Subcutaneous abdominal adipose tissue (tissue), 5 donors: ENCODE results near the gene GPC6.

Experiments used
- H3K27ac ChIP-seq: one replicate; pipeline ENCODE4 v1.7.0; 2013; ENCODE audit warnings: low read depth, mild to moderate bottlenecking, inconsistent platforms, low read length, moderate library complexity
- H3K27me3 ChIP-seq, 5 donors: one replicate each; pipeline ENCODE4 v1.7.0; 2013; ENCODE audit warnings: low read length in 5 of 5, inconsistent platforms in 1 of 5; ENCODE audit not compliant: control insufficient read depth in 5 of 5, insufficient read depth in 4 of 5
- H3K36me3 ChIP-seq, 5 donors: one replicate each; pipeline ENCODE4 v1.7.0; 2013; ENCODE audit warnings: low read length in 5 of 5; ENCODE audit not compliant: control insufficient read depth in 5 of 5, insufficient read depth in 5 of 5
- H3K4me1 ChIP-seq, 5 donors: one replicate each; pipeline ENCODE4 v1.7.0; 2013; ENCODE audit warnings: low read length in 5 of 5, mild to moderate bottlenecking in 3 of 5, moderate library complexity in 1 of 5; ENCODE audit not compliant: control insufficient read depth in 5 of 5, insufficient read depth in 5 of 5
- H3K4me3 ChIP-seq, 5 donors: one replicate each; pipeline ENCODE4 v1.7.0; 2013; ENCODE audit warnings: low read length in 5 of 5, low read depth in 1 of 5
- H3K9ac ChIP-seq, 5 donors: one replicate each; pipeline ENCODE4 v1.7.0; 2013; ENCODE audit warnings: low read length in 5 of 5, mild to moderate bottlenecking in 4 of 5, moderate library complexity in 3 of 5
- H3K9me3 ChIP-seq, 5 donors: one replicate each; pipeline ENCODE4 v1.7.0; 2013; ENCODE audit warnings: low read length in 5 of 5; ENCODE audit not compliant: control insufficient read depth in 5 of 5
- donor health status: healthy.
- donor health status: healthy.
- donor health status: healthy.
- donor health status: healthy.
- donor health status: healthy.

GPC6 gene

GRCh38 chr13:93522501-93522900, 295.9 kb downstream of the GPC6 start:
- no peaks in the 10 kb centered on the region for H3K27me3 ChIP-seq
- H3K4me3 ChIP-seq, result no peak overlapping the region
- no peak overlapping the region for H3K9ac ChIP-seq
- no peaks in the 10 kb centered on the region for H3K9me3 ChIP-seq
- no peak overlapping the region for H3K27ac ChIP-seq
- H3K36me3 ChIP-seq, result no peaks in the 10 kb centered on the region
- peaks cover 0 to 7% (median 0%) of the 10 kb centered on the region in 5 donors for H3K4me1 ChIP-seq

DNA sequence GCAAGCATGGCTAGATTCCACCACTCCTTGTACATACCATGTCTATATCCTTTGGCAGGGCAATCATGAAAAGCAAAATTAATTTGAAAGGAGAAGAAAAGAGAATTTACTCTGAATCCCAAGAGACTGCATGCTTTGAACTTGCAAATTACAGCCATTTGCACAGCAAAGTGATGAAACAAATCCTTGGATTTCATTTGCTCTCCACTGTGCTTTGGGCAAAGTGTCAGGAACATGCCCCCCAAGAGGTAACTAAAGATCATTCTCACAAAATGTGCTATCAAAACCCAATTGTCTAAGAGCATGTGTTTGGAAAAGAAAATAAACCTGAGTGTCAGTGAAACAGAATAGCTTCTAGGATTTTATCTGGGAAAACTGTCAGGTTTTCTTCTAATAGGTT, 298.5 kb downstream of the GPC6 start:
- Histone ChIP-seq H3K36me3 (no peaks in the 10 kb centered on the region), H3K27me3 (no peaks in the 10 kb centered on the region), H3K27ac (no peak overlapping the region), H3K4me1 (peaks cover 0 to 7% (median 0%) of the 10 kb centered on the region in 5 donors), H3K9ac (no peak overlapping the region), H3K4me3 (no peak overlapping the region), H3K9me3 (no peaks in the 10 kb centered on the region)

GRCh38 chr13:93527748-93528297, 301.2 kb downstream of the GPC6 start:
- Histone ChIP-seq H3K27me3 (no peaks in the 10 kb centered on the region), H3K9ac (no peak overlapping the region), H3K4me3 (no peak overlapping the region), H3K36me3 (no peaks in the 10 kb centered on the region), H3K27ac (no peak overlapping the region), H3K9me3 (no peaks in the 10 kb centered on the region), H3K4me1 (peaks cover 0 to 7% (median 0%) of the 10 kb centered on the region in 5 donors)

DNA sequence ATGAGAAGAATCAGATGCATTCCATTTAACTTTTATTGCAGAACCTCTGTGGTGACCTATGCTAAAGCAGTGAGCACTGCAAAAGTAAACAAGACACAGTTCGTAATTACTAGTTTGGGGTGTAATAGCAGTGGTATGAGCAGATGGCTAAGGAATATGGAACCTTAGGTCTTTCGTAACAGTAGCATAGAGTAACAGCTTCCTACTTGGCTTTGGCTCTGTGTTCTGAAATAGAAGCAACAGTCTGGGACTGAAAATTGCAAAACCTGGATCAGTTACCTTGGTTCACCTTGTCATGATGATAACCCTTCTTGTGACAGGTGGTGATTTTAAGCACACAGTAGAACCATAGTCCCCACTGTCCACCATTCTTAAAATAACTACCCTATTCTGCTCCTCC, 303.4 kb downstream of the GPC6 start:
- H3K27me3 ChIP-seq, result no peaks in the 10 kb centered on the region
- no peak overlapping the region for H3K9ac ChIP-seq
- H3K27ac ChIP-seq, result no peak overlapping the region
- peaks cover 0 to 15% (median 5%) of the 10 kb centered on the region in 5 donors for H3K4me1 ChIP-seq
- H3K9me3 ChIP-seq, result no peaks in the 10 kb centered on the region
- no peak overlapping the region for H3K4me3 ChIP-seq
- H3K36me3 ChIP-seq, result no peaks in the 10 kb centered on the region

- H3K9me3 ChIP-seq, result no peaks in the 10 kb centered on the region
- peak overlapping the region in 1 of 5 donors; percentile 22 for H3K4me3 ChIP-seq
- H3K36me3 ChIP-seq, result no peaks in the 10 kb centered on the region
- no peak overlapping the region for H3K27ac ChIP-seq
- H3K27me3 ChIP-seq, result no peaks in the 10 kb centered on the region
- peaks cover 0 to 10% (median 5%) of the 10 kb centered on the region in 5 donors for H3K4me1 ChIP-seq
- H3K9ac ChIP-seq, result no peak overlapping the region
Measured at GRCh38 chr13:93534181-93534700, 307.6 kb downstream of the GPC6 start.

DNA sequence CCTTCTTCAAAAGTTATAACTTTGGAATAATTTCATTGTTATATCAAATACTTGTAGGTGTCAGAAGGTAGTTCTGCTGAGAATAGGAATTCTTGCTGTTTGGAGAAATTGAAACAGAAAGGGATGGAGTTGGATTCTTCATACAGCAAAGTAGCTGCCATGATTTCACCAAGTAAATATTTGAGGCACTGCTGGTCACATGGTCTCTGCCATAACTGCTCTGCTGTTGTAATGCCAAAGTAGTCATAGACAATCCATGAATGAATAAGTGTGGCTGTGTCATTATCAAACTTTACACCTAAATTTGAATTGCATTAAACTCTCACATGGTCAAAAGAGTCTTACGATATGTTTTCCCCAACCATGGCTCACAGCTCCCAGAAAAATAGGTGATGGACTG, 308.6 kb downstream of the GPC6 start:
- no peaks in the 10 kb centered on the region for H3K9me3 ChIP-seq
- H3K4me3 ChIP-seq, result no peak overlapping the region
- peaks cover 0 to 10% (median 5%) of the 10 kb centered on the region in 5 donors for H3K4me1 ChIP-seq
- H3K36me3 ChIP-seq, result no peaks in the 10 kb centered on the region
- H3K27ac ChIP-seq, result no peak overlapping the region
- H3K9ac ChIP-seq, result no peak overlapping the region
- H3K27me3 ChIP-seq, result no peaks in the 10 kb centered on the region

DNA sequence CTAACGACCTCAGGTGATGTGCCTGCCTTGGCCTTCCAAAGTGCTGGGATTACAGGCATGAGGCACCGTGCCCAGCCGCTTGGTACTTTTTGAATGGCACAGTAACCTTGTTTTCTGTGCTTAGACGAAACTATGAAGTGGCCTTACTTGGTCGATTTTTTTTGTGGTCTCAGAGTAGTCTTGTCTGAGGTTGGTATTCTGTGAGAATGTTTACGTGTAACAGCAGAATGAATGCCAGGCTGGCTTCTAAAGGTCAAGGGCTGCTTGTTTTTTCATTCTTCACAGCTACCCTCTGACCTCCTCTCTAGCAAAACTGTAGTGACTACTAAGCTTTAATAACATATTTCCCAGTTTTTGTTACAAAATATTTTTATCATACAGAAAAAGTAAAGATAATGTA, 313.3 kb downstream of the GPC6 start:
- H3K9ac ChIP-seq, result no peak overlapping the region
- no peaks in the 10 kb centered on the region for H3K36me3 ChIP-seq
- no peaks in the 10 kb centered on the region for H3K4me1 ChIP-seq
- H3K9me3 ChIP-seq, result peaks cover 0 to 3% (median 0%) of the 10 kb centered on the region in 5 donors
- H3K27ac ChIP-seq, result no peak overlapping the region
- no peak overlapping the region for H3K4me3 ChIP-seq
- no peaks in the 10 kb centered on the region for H3K27me3 ChIP-seq

- H3K27me3 ChIP-seq, result no peaks in the 10 kb centered on the region
- peaks cover 0 to 3% (median 0%) of the 10 kb centered on the region in 5 donors for H3K9me3 ChIP-seq
- no peak overlapping the region for H3K9ac ChIP-seq
Measured at GRCh38 chr13:93547886-93548285, 321.3 kb downstream of the GPC6 start.

GRCh38 chr13:93549326-93550005, 322.9 kb downstream of the GPC6 start:
- Histone ChIP-seq H3K36me3 (no peaks in the 10 kb centered on the region), H3K9ac (no peak overlapping the region), H3K27me3 (no peaks in the 10 kb centered on the region), H3K4me1 (no peaks in the 10 kb centered on the region), H3K9me3 (no peaks in the 10 kb centered on the region), H3K27ac (no peak overlapping the region), H3K4me3 (no peak overlapping the region)

More at GRCh38 chr13:93547886-93548285, 321.3 kb downstream of the GPC6 start:
- Histone ChIP-seq H3K4me3 (no peak overlapping the region), H3K4me1 (no peaks in the 10 kb centered on the region), H3K36me3 (no peaks in the 10 kb centered on the region), H3K27ac (no peak overlapping the region)

DNA sequence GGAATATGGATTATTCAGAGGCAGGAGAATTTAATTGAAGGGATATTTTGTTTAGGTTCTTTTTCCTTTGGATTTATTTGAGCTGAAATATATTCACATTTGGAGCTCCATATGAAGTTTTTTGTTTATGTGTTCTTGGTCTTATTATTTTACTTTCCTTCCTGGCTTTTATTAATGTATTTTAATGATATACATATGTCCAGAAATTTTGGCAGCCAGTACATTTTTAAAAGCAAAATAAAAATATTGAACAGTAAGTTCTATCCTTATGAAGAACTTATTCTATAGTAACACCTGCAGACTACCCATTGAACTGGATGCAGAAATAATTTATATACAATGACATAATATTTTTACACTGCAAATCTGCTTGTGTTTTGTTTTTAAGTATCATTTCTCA, 323.6 kb downstream of the GPC6 start:
- no peak overlapping the region for H3K27ac ChIP-seq
- no peaks in the 10 kb centered on the region for H3K9me3 ChIP-seq

More for the DNA sequence above, 323.6 kb downstream of the GPC6 start:
- H3K4me1 ChIP-seq, result no peaks in the 10 kb centered on the region
- H3K27me3 ChIP-seq, result no peaks in the 10 kb centered on the region
- no peak overlapping the region for H3K4me3 ChIP-seq
- no peaks in the 10 kb centered on the region for H3K36me3 ChIP-seq
- no peak overlapping the region for H3K9ac ChIP-seq
